B cell (primary cell): ENCODE results near the gene WHAMM. TPM values are rescaled to one million over a fixed set of nuclear protein-coding genes. Genes with fewer than 3 reads are reported as not detected.

Experiments
- ATAC-seq: fragments of 200-7000 bp; cut with Tn5 transposase; one replicate; pipeline ENCODE4 v1.10.0; 2021; ENCODE audit warnings: low read depth, mild to moderate bottlenecking, moderate number of reproducible peaks, moderate library complexity
- CTCF ChIA-PET: fragments of 350-600 bp; sonication (Branson Sonifier 250); formaldehyde crosslinking; loops from one replicate; lab custom pipeline; 2021; ENCODE audit warnings: antibody characterized with exemption, inconsistent platforms; lab: Charles Lee
- POLR2A ChIA-PET: fragments of 350-600 bp; sonication (Branson Sonifier 250); formaldehyde crosslinking; loops from one replicate; lab custom pipeline; 2021; ENCODE audit warnings: antibody characterized with exemption; lab: Charles Lee
- DNase-seq: peaks from one replicate; pipeline ENCODE4 v3.0.0; 2013
- H2AFZ ChIP-seq: 2 replicates; pipeline ENCODE4 v1.6.1; 2012; ENCODE audit warnings: mild to moderate bottlenecking, low read depth, low read length; ENCODE audit not compliant: insufficient read depth, poor library complexity, severe bottlenecking
- H3K27ac ChIP-seq, 2 donors: 1 replicate in 1 of 2; 2 replicates in 1 of 2; pipeline ENCODE4 v1.5.1; 2012 to 2013; ENCODE audit warnings: low read length in 2 of 2, mild to moderate bottlenecking in 2 of 2, moderate library complexity in 1 of 2
- H3K27me3 ChIP-seq, 4 experiments: fragments of 200-600 bp in 1 of 4; sonication (generic) in 1 of 4; replicated peaks in 1 of 4; 1 replicate in 2 of 4; 2 replicates in 2 of 4; pipeline versions ENCODE4 v1.6.1 to v1.7.0; 2013 to 2016; ENCODE audit warnings: low read length in 3 of 4, mild to moderate bottlenecking in 2 of 4, mixed read lengths in 1 of 4, moderate library complexity in 1 of 4; ENCODE audit not compliant: insufficient read depth in 4 of 4, control insufficient read depth in 3 of 4; ENCODE audit errors: control extremely low read depth in 1 of 4
- H3K36me3 ChIP-seq, 2 experiments: replicated peaks in 1 of 2; 1 replicate in 1 of 2; 2 replicates in 1 of 2; pipeline versions ENCODE4 v1.6.1 to v1.7.1; 2013; ENCODE audit warnings: low read length in 1 of 2; ENCODE audit not compliant: insufficient read depth in 2 of 2, control insufficient read depth in 1 of 2; ENCODE audit errors: control extremely low read depth in 1 of 2, extremely low read depth in 1 of 2
- H3K4me1 ChIP-seq, 2 donors: fragments of 200-600 bp in 1 of 2; sonication (generic) in 1 of 2; 1 replicate in 1 of 2; 2 replicates in 1 of 2; pipeline versions ENCODE4 v1.5.1 to v1.6.1; 2013 to 2017; ENCODE audit warnings: low read length in 2 of 2; ENCODE audit not compliant: control insufficient read depth in 2 of 2, insufficient read depth in 2 of 2
- H3K4me2 ChIP-seq: replicated peaks from 2 replicates; pipeline ENCODE3; 2012; ENCODE audit warnings: mild to moderate bottlenecking, low read depth, low read length; ENCODE audit not compliant: poor library complexity, severe bottlenecking
- H3K4me3 ChIP-seq, 5 experiments: fragments of 200-600 bp in 1 of 5; sonication (generic) in 1 of 5; 1 replicate in 3 of 5; 2 replicates in 2 of 5; pipeline versions ENCODE4 v1.5.1 to v1.7.0; 2011 to 2016; ENCODE audit warnings: low read length in 4 of 5, mild to moderate bottlenecking in 4 of 5, low read depth in 2 of 5, control low read depth in 1 of 5, moderate library complexity in 1 of 5; ENCODE audit not compliant: insufficient read depth in 1 of 5; ENCODE audit errors: control extremely low read depth in 1 of 5, extremely low read depth in 1 of 5
- H3K79me2 ChIP-seq: fragments of 200-600 bp; sonication (generic); one replicate; pipeline ENCODE4 v1.6.0; 2016; ENCODE audit warnings: low read length; ENCODE audit not compliant: control insufficient read depth, insufficient read depth
- H3K9ac ChIP-seq: fragments of 200-600 bp; sonication (generic); 2 replicates; pipeline ENCODE4 v1.6.1; 2017; ENCODE audit warnings: mild to moderate bottlenecking, low read length, moderate library complexity
- H3K9me3 ChIP-seq, 3 donors: one replicate each; pipeline versions ENCODE4 v1.6.1 to v1.7.1; 2013; ENCODE audit warnings: low read length in 2 of 3; ENCODE audit not compliant: control insufficient read depth in 2 of 3, insufficient read depth in 1 of 3; ENCODE audit errors: control extremely low read depth in 1 of 3
- H4K20me1 ChIP-seq: 2 replicates; pipeline ENCODE4 v1.6.0; 2012; ENCODE audit warnings: mild to moderate bottlenecking, low read length; ENCODE audit not compliant: insufficient read depth, control insufficient read depth, poor library complexity, severe bottlenecking
- H3K27ac Mint-ChIP-seq: one replicate; pipeline ENCODE4 v1.8.0; 2021; ENCODE audit warnings: mixed read lengths
- H3K27me3 Mint-ChIP-seq: one replicate; pipeline ENCODE4 v1.8.0; 2021; ENCODE audit warnings: mixed read lengths
- H3K4me1 Mint-ChIP-seq: one replicate; pipeline ENCODE4 v1.8.0; 2021; ENCODE audit warnings: mixed read lengths
- H3K4me3 Mint-ChIP-seq: one replicate; pipeline ENCODE4 v1.8.0; 2021; ENCODE audit warnings: mixed read lengths
- H3K9me3 Mint-ChIP-seq: one replicate; pipeline ENCODE4 v1.8.0; 2022; ENCODE audit warnings: mixed read lengths; ENCODE audit not compliant: insufficient read depth
- EZH2 ChIP-seq: IDR thresholded peaks from 2 replicates; pipeline ENCODE4 v1.6.1; 2012; ENCODE audit warnings: borderline replicate concordance, low read depth, mild to moderate bottlenecking, moderate library complexity, low read length; ENCODE audit not compliant: insufficient read depth, poor library complexity, severe bottlenecking
- WGBS: methylation state at CpG from one replicate; pipeline ENCODE4 v1.1.5; 2013; ENCODE audit warnings: missing lambda C conversion rate; ENCODE audit not compliant: insufficient coverage; 5-methylcytosine and 5-hydroxymethylcytosine counted together
- intact Hi-C: fragments of 100-400 bp; cut with micrococcal nuclease; formaldehyde crosslinking; loops from one replicate; pipeline ENCODE4 v1.10.0; 2022
- polyA plus RNA-seq: library from polyadenylated mRNA; depleted of rRNA; stranded (reverse); fragments of >200 nt; gene quantifications from 2 replicates; pipeline ENCODE4 v1.2.3, GENCODE V29; 2012
- total RNA-seq, 2 donors: library from RNA; stranded (reverse); fragments of 120-200 nt in 1 of 2; gene quantifications; 1 replicate in 1 of 2; 2 replicates in 1 of 2; pipeline versions ENCODE4 v1.2.3 to v1.2.4, GENCODE V29; 2013 to 2022
- TF ChIP-seq, protein P1 (sequence below): fragments of 200-600 bp; IDR thresholded peaks from one replicate; pipeline ENCODE4 v1.8.0; 2022; ENCODE audit warnings: antibody characterized with exemption, mild to moderate bottlenecking

Gene WHAMM
- total and polyA plus RNA-seq, 2 donors (not counting 1 experiment from before 2014, with no cell fraction given), result 18.3 to 31.3 TPM

DNA sequence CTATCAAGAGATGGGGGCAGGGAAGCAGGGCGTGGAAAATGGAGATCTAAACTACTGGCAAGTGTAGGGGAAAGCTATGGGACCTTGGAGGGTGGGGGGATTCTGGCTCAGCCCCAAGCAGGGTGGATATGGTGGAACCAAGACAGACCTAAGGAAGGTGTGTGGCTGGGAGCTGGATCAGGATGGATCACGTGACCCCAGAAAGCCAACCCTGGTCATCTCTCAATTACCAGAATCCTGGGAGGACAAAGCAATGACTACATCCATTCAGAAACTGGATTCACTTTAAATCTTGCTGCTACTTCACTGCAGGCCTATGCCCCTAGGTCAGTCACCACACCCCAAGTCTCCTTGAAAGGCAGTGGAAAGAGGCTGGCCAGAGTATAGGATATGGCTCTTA lies 68.4 kb downstream of the WHAMM start:
- Histone ChIP-seq H4K20me1 (no peaks in the 10 kb centered on the region), H3K36me3 (no peaks in the 10 kb centered on the region), H3K4me3 (no peak overlapping the region), H3K4me1 (no peaks in the 10 kb centered on the region), H3K27ac (no peak overlapping the region), H3K9ac (no peak overlapping the region), H3K27me3 (no peaks in the 10 kb centered on the region), H3K4me2 (no peak overlapping the region), H2AFZ (no peak overlapping the region), H3K9me3 (no peaks in the 10 kb centered on the region), H3K79me2 (no peaks in the 10 kb centered on the region)
- ATAC-seq (no peak), DNase-seq (no peak)
- Mint-ChIP-seq H3K4me1 (no peaks in the 10 kb centered on the region), H3K9me3 (no peaks in the 10 kb centered on the region), H3K27ac (no peak overlapping the region), H3K4me3 (no peak overlapping the region), H3K27me3 (no peaks in the 10 kb centered on the region)
- intact Hi-C loops, result no loop called here
- 67% methylated on average over 1 of the region's 2 CpGs for WGBS
- CTCF ChIA-PET, result no interaction called here
- POLR2A ChIA-PET, result no interaction called here
- no peak for TF ChIP-seq EZH2
- TF ChIP-seq, protein P1, sequence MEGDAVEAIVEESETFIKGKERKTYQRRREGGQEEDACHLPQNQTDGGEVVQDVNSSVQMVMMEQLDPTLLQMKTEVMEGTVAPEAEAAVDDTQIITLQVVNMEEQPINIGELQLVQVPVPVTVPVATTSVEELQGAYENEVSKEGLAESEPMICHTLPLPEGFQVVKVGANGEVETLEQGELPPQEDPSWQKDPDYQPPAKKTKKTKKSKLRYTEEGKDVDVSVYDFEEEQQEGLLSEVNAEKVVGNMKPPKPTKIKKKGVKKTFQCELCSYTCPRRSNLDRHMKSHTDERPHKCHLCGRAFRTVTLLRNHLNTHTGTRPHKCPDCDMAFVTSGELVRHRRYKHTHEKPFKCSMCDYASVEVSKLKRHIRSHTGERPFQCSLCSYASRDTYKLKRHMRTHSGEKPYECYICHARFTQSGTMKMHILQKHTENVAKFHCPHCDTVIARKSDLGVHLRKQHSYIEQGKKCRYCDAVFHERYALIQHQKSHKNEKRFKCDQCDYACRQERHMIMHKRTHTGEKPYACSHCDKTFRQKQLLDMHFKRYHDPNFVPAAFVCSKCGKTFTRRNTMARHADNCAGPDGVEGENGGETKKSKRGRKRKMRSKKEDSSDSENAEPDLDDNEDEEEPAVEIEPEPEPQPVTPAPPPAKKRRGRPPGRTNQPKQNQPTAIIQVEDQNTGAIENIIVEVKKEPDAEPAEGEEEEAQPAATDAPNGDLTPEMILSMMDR, result no peak

DNA sequence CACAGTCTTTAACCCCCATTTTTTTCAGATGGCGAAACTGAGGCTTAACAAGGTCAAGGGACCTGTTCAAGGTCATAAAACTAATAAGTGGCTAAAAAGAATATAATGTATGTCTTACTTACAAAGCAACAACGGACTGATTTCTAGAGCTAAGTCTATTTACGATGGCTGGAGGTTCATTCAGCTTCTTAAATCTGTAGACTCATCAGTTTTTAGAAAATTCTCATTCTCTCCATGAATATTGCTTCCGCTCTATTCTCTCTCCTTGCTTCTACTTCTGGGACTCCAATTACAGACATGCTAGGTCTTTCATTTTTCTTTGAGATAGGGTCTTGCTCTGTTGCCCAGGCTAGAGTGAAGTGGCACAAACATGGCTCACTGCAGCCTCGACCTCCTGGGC lies 68.9 kb downstream of the WHAMM start:
- Histone ChIP-seq H3K9me3 (no peaks in the 10 kb centered on the region), H3K4me2 (no peak overlapping the region), H2AFZ (no peak overlapping the region), H3K27me3 (no peaks in the 10 kb centered on the region), H3K79me2 (no peaks in the 10 kb centered on the region), H3K27ac (no peak overlapping the region), H3K4me3 (no peak overlapping the region), H3K9ac (no peak overlapping the region), H3K4me1 (no peaks in the 10 kb centered on the region), H3K36me3 (no peaks in the 10 kb centered on the region), H4K20me1 (no peaks in the 10 kb centered on the region)
- no peak overlapping the region for H3K27ac Mint-ChIP-seq
- H3K4me3 Mint-ChIP-seq, result no peak overlapping the region
- H3K4me1 Mint-ChIP-seq, result no peaks in the 10 kb centered on the region
- WGBS, result 83% methylated on average over 2 of the region's 5 CpGs
- DNase-seq (no peak), ATAC-seq (no peak)
- H3K27me3 Mint-ChIP-seq, result no peaks in the 10 kb centered on the region
- intact Hi-C loops, result no loop called here
- no peaks in the 10 kb centered on the region for H3K9me3 Mint-ChIP-seq
- TF ChIP-seq EZH2, result no peak
- TF ChIP-seq, protein P1, result no peak
- ChIA-PET CTCF (no interaction called here), POLR2A (no interaction called here)
